ENCODE measurements around the gene PIK3R6.
A peak's percentile ranks its signal among the peaks of the same experiment; 100 is the strongest.

DNA sequence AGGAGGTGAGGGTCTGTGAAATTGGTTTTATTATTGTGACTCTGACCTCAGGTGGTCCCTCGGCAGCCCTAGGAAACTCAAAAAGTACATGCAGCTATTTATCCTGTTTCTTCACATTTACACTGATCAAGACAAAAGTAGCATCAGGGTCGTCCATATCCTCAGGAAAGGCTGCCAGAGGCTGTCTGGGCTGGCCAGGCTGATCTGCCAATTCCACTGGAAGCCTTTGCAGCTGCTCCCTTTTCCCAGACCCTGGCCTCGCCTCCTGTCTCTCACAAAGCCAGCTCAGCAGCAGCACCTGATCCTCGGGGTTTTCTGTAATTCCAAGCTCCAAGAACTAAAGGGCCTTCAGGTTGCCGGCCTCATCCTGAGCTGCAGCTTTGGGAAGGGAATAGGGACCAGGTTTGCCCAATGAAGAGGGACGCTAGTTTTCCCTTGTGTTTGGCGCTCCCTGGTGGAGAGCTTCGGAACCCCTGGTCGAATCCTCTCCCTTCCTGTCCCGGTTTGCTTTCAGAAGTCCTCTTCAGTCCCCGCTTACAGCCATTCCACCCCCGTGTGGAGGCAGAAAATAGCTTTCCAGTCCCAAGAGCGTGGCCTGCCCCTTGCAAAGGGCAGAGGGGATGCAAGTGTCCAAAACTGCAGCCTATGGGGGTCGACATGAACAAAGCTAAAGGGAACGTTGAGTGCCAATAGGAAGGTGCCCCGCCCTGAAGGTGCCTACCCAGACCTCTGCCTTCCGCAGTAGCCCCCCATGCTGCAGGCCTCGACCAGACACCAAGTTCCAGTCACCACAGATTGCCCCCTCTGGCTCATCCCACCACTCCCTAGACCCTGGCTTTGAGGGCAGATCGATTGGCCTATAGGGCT lies 81.7 kb downstream of the PIK3R6 start:
- TF ChIP-seq, protein P1, sequence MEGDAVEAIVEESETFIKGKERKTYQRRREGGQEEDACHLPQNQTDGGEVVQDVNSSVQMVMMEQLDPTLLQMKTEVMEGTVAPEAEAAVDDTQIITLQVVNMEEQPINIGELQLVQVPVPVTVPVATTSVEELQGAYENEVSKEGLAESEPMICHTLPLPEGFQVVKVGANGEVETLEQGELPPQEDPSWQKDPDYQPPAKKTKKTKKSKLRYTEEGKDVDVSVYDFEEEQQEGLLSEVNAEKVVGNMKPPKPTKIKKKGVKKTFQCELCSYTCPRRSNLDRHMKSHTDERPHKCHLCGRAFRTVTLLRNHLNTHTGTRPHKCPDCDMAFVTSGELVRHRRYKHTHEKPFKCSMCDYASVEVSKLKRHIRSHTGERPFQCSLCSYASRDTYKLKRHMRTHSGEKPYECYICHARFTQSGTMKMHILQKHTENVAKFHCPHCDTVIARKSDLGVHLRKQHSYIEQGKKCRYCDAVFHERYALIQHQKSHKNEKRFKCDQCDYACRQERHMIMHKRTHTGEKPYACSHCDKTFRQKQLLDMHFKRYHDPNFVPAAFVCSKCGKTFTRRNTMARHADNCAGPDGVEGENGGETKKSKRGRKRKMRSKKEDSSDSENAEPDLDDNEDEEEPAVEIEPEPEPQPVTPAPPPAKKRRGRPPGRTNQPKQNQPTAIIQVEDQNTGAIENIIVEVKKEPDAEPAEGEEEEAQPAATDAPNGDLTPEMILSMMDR (conservative IDR thresholded peaks at IDR 0.05; ENCODE audit: low read depth in 2 of 2): peak; percentile 88 to 94
- TF ChIP-seq POLR2AphosphoS5 (IDR thresholded peaks at IDR 0.05; ENCODE audit: low read depth) (no peak), EZH2 (IDR thresholded peaks at IDR 0.05; ENCODE audit: low read depth, unreplicated experiment) (no peak), CREB1 (CRISPR knock-in tag; IDR thresholded peaks at IDR 0.05; ENCODE audit: low read depth) (no peak), EZH2phosphoT487 (IDR thresholded peaks at IDR 0.05; ENCODE audit: unreplicated experiment) (no peak), JUNB (IDR thresholded peaks at IDR 0.05; ENCODE audit: unreplicated experiment) (no peak)
